Skeletal muscle satellite cell (primary cell): ENCODE results near the gene GEMIN2.
"Not testable (repeated sequence)": the region's sequence is repeated elsewhere in the genome, so short reads cannot be mapped to it uniquely, and the experiment has no call there.

Source experiments
- H3K27me3 ChIP-seq: 2 replicates; pipeline ENCODE4 v1.7.0; 2013; ENCODE audit warnings: low read length; ENCODE audit not compliant: control insufficient read depth, insufficient read depth
- H3K36me3 ChIP-seq: 2 replicates; pipeline ENCODE4 v1.7.0; 2013; ENCODE audit warnings: mild to moderate bottlenecking, control low read depth, low read length; ENCODE audit not compliant: insufficient read depth
- H3K4me1 ChIP-seq: 2 replicates; pipeline ENCODE4 v1.7.0; 2013; ENCODE audit warnings: low read length; ENCODE audit not compliant: control insufficient read depth, insufficient read depth
- H3K4me2 ChIP-seq: 2 replicates; pipeline ENCODE4 v1.7.0; 2013; ENCODE audit warnings: mild to moderate bottlenecking, low read length
- H3K4me3 ChIP-seq: 2 replicates; pipeline ENCODE4 v1.7.0; 2013; ENCODE audit warnings: low read length
- H3K9ac ChIP-seq: 2 replicates; pipeline ENCODE4 v1.7.0; 2013; ENCODE audit warnings: mild to moderate bottlenecking, low read depth, low read length, moderate library complexity
- H3K9me3 ChIP-seq: replicated peaks from 2 replicates; pipeline ENCODE4 v1.7.0; 2013; ENCODE audit warnings: mild to moderate bottlenecking, control low read depth, low read length

GEMIN2 gene

GRCh38 chr14:39122330-39123138 is 8.4 kb downstream of the GEMIN2 start:
- no peaks in the 10 kb centered on the region for H3K4me1 ChIP-seq
- H3K36me3 ChIP-seq, result peaks cover 17% of the 10 kb centered on the region
- H3K9me3 ChIP-seq, result no peaks in the 10 kb centered on the region
- no peak overlapping the region for H3K9ac ChIP-seq
- no peak overlapping the region for H3K4me3 ChIP-seq
- no peaks in the 10 kb centered on the region for H3K27me3 ChIP-seq
- H3K4me2 ChIP-seq, result no peak overlapping the region

- H3K4me3 ChIP-seq, H3K27me3 ChIP-seq: not testable (repeated sequence)
- H3K36me3 ChIP-seq, result peaks cover 25% of the 10 kb centered on the region
These were observed 23.7 kb downstream of the GEMIN2 start for GRCh38 chr14:39137835-39138234.

DNA sequence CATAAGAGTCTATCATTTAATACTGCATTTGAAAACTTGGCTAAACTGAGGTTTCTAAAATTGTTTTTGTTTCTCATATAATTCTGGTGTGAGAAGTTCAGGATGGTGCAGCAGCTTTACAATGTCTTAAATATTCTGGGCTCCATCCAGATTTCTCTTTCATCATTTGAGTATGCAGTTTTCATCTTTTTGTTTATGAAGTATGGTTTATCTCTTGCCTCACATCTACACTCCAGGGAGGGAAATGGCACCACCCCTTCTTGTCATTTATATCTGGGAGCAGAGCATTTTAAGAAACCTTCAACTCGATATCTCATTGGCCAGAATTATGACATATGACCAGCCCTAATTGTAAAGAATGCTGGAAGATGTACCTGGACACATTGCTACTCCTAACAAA is 24.3 kb downstream of the GEMIN2 start:
- no peaks in the 10 kb centered on the region for H3K4me1 ChIP-seq
- no peak overlapping the region for H3K4me3 ChIP-seq
- no peak overlapping the region for H3K9ac ChIP-seq
- H3K4me2 ChIP-seq, result no peak overlapping the region
- no peaks in the 10 kb centered on the region for H3K9me3 ChIP-seq
- H3K36me3 ChIP-seq, result peaks cover 25% of the 10 kb centered on the region
- H3K27me3 ChIP-seq, result no peaks in the 10 kb centered on the region

More at GRCh38 chr14:39137835-39138234, 23.7 kb downstream of the GEMIN2 start:
- H3K4me1 ChIP-seq, H3K9me3 ChIP-seq, H3K9ac ChIP-seq, H3K4me2 ChIP-seq: not testable (repeated sequence)

- Histone ChIP-seq H3K9me3 (no peaks in the 10 kb centered on the region), H3K36me3 (peaks cover 15% of the 10 kb centered on the region), H3K4me3 (no peak overlapping the region)
These were observed 26.0 kb downstream of the GEMIN2 start for GRCh38 chr14:39140170-39140569.

DNA sequence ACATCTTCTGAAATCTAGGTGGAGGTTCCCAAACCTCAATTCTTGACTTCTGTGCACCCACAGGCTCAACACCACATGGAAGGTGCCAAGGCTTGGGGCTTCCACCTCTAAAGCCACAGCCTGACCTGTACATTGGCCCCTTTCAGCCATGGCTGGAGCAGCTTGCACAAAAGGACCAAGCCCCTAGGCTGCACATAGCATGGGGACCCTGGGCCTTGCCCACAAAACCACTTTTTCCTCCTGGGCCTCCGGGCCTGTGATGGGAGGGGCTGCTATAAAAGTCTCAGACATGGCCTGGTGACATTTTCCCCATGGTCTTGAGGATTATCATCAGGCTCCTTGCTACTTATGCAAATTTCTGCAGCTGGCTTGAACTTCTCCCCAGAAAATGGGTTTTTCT is 27.5 kb downstream of the GEMIN2 start:
- not testable (repeated sequence) for H3K9ac ChIP-seq, H3K4me1 ChIP-seq, H3K9me3 ChIP-seq, H3K27me3 ChIP-seq, H3K4me2 ChIP-seq, H3K4me3 ChIP-seq
- peaks cover 15% of the 10 kb centered on the region for H3K36me3 ChIP-seq

More at GRCh38 chr14:39140170-39140569, 26.0 kb downstream of the GEMIN2 start:
- no peak overlapping the region for H3K9ac ChIP-seq
- H3K27me3 ChIP-seq, result no peaks in the 10 kb centered on the region
- no peaks in the 10 kb centered on the region for H3K4me1 ChIP-seq
- no peak overlapping the region for H3K4me2 ChIP-seq

DNA sequence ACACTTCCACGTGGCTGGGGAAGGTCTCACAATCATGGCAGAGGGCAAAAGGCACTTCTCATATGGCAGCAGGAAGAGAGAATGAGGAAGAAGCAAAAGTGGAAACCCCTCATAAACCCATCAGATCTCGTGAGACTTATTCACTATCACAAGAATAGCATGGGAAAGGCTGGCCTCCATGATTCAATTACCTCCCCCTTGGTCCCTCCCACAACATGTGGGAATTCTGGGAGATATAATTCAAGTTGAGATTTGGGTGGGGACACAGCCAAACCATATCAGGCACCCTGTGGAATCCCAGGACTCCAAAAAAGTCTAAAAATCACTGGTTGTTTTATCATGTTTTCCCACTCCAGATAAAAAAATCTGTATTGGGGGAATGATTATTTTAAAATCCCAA is 29.1 kb downstream of the GEMIN2 start:
- H3K4me2 ChIP-seq, H3K4me1 ChIP-seq, H3K9me3 ChIP-seq, H3K27me3 ChIP-seq, H3K9ac ChIP-seq, H3K4me3 ChIP-seq: not testable (repeated sequence)
- peaks cover 11% of the 10 kb centered on the region for H3K36me3 ChIP-seq

DNA sequence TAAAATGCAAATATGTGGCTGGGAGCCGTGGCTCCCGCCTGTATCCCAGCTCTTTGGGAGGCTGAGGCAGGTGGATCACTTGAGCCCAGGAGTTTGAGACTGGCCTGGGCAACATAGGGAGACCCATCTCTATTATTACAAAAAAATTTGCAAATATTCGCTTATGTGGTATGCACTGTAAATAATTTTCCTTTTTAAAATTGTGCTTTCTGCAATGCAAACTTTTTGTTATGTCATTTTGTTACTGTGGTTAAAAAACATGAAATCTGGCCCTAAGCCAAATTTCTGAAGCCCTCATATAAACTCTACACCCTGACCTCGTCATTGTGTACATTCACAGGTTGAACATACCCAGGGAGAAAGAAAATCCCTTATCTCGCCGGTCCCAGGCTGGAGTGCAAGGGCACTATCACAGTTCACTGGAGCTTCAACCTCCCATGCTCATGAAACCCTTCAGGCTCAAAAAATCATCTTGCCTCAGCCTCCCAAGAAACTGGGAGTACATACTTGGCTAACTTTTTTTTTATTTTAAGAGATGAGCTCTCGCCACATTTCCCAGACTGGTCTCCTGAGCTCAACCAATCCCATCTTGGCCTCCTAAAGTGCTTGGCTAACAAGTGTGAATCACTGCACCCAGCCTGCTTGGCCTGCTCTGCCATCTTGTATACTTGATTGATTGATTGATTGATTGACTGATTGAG is 31.3 kb downstream of the GEMIN2 start:
- H3K9ac ChIP-seq, result no peak overlapping the region
- peaks cover 26% of the 10 kb centered on the region for H3K36me3 ChIP-seq
- H3K4me1 ChIP-seq, result no peaks in the 10 kb centered on the region
- H3K9me3 ChIP-seq, result no peaks in the 10 kb centered on the region
- H3K4me3 ChIP-seq, result no peak overlapping the region
- no peaks in the 10 kb centered on the region for H3K27me3 ChIP-seq
- H3K4me2 ChIP-seq, result no peak overlapping the region

GRCh38 chr14:39154594-39155189 is 40.6 kb downstream of the GEMIN2 start:
- H3K4me1 ChIP-seq, result no peaks in the 10 kb centered on the region
- H3K9me3 ChIP-seq, result no peaks in the 10 kb centered on the region
- no peak overlapping the region for H3K4me3 ChIP-seq
- no peak overlapping the region for H3K9ac ChIP-seq
- no peaks in the 10 kb centered on the region for H3K27me3 ChIP-seq
- H3K4me2 ChIP-seq, result no peak overlapping the region
- H3K36me3 ChIP-seq, result peaks cover 24% of the 10 kb centered on the region

DNA sequence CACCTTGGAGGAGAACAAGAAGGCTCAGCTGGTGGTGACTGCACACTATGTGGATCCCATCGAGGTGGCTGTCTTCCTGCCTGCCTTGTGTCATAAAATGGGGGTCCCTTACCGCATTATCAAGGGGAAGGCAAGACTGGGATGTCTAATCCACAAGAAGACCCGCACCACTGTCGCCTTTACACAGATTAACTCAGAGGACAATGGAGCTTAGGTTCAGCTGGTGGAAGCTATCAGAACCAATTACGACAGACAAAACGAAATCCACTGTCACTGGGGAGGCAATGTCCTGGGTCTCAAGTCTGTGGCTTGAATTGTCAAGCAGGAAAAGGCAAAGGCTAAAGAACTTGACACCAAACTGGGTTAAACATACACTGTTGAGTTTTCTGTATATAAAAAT is 43.4 kb downstream of the GEMIN2 start:
- Histone ChIP-seq H3K36me3 (peaks cover 33% of the 10 kb centered on the region), H3K27me3 (no peaks in the 10 kb centered on the region), H3K9ac (no peak overlapping the region), H3K4me2 (no peak overlapping the region), H3K4me3 (no peak overlapping the region), H3K4me1 (no peaks in the 10 kb centered on the region), H3K9me3 (no peaks in the 10 kb centered on the region)

DNA sequence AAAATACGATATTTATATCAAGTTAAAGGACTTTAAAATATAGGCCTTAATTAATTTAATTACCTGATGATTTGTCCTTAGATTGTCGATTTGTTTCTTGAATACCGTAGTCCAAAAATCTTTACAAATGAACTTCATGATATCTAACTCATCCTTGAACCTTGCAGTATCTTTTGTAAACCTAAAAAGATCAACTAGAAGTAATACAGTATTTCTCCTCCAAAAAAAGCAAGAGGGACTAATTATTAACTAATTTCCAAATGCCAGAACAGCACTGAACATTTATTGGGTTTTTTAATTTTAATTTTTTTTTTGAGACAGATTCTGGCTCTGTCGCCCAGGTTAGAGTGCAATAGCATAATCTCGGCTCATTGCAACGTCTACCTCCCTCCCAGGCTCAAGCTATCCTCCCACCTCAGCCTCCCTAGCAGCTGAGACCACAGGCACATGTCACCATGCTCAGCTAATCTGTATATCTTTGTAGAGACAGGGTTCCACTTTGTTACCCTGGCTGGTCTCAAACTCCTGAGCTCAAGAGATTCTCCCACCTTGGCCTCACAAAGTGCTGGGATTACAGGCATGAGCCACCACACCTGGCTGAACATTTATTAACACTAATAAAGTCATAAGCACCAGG is 44.2 kb downstream of the GEMIN2 start:
- Histone ChIP-seq H3K27me3 (no peaks in the 10 kb centered on the region), H3K4me1 (no peaks in the 10 kb centered on the region), H3K4me2 (no peak overlapping the region), H3K36me3 (peaks cover 39% of the 10 kb centered on the region), H3K4me3 (no peak overlapping the region), H3K9me3 (no peaks in the 10 kb centered on the region), H3K9ac (no peak overlapping the region)

GRCh38 chr14:39160494-39160893 is 46.4 kb downstream of the GEMIN2 start:
- Histone ChIP-seq H3K9ac (no peak overlapping the region), H3K36me3 (peaks cover 43% of the 10 kb centered on the region), H3K4me3 (no peak overlapping the region), H3K9me3 (no peaks in the 10 kb centered on the region), H3K4me1 (no peaks in the 10 kb centered on the region), H3K27me3 (no peaks in the 10 kb centered on the region), H3K4me2 (no peak overlapping the region)
